Neural cell (in vitro differentiated cells): ENCODE data around the gene PTMS. TPM values are rescaled to one million over a fixed set of nuclear protein-coding genes. Genes with fewer than 3 reads are reported as not detected.

ENCODE experiments used
- H2AFZ ChIP-seq: fragments of 200-600, 300-800 bp; sonication (generic), shearing (Covaris generic); 2 replicates; pipeline ENCODE4 v1.6.0; 2014; ENCODE audit warnings: low read depth, mild to moderate bottlenecking, antibody characterized with exemption, low read length, moderate library complexity
- H3F3A ChIP-seq: fragments of 200-600 bp; shearing (Covaris generic); 2 replicates; pipeline ENCODE4 v1.6.1; 2016; ENCODE audit warnings: mild to moderate bottlenecking, moderate library complexity, mixed read lengths, antibody characterized with exemption, low read length; ENCODE audit not compliant: insufficient read depth, poor library complexity, severe bottlenecking
- H3K27ac ChIP-seq: fragments of 200-600, 300-800 bp; sonication (generic), shearing (Covaris generic); 2 replicates; pipeline ENCODE4 v1.5.1; 2014; ENCODE audit warnings: mild to moderate bottlenecking, low read length, moderate library complexity
- H3K27me3 ChIP-seq: fragments of 300-800, 200-600 bp; sonication (generic), shearing (Covaris generic); 2 replicates; pipeline ENCODE4 v1.6.0; 2014; ENCODE audit warnings: mild to moderate bottlenecking, low read depth, low read length, moderate library complexity; ENCODE audit not compliant: insufficient read depth
- H3K36me3 ChIP-seq: fragments of 300-800, 200-600 bp; sonication (generic), shearing (Covaris generic); 2 replicates; pipeline ENCODE4 v1.5.1; 2014; ENCODE audit warnings: mild to moderate bottlenecking, antibody characterized with exemption, low read length, moderate library complexity; ENCODE audit not compliant: insufficient read depth
- H3K4me2 ChIP-seq: fragments of 300-800, 200-600 bp; sonication (generic), shearing (Covaris generic); 2 replicates; pipeline ENCODE4 v1.6.0; 2014; ENCODE audit warnings: mild to moderate bottlenecking, low read length
- H3K4me3 ChIP-seq: fragments of 300-800, 200-600 bp; sonication (generic), shearing (Covaris generic); 2 replicates; pipeline ENCODE4 v1.5.1; 2014; ENCODE audit warnings: mild to moderate bottlenecking, low read length, moderate library complexity
- H3K79me2 ChIP-seq: fragments of 200-600 bp; shearing (Covaris generic); replicated peaks from 2 replicates; pipeline ENCODE4 v1.6.0; 2014; ENCODE audit warnings: mild to moderate bottlenecking, low read length, moderate library complexity; ENCODE audit not compliant: insufficient read depth
- H3K9ac ChIP-seq: fragments of 300-800, 200-600 bp; sonication (generic), shearing (Covaris generic); 2 replicates; pipeline ENCODE4 v1.6.1; 2016; ENCODE audit warnings: mild to moderate bottlenecking, low read length, mixed read lengths
- H3K9me2 ChIP-seq: fragments of 200-600 bp; shearing (Covaris generic); 2 replicates; pipeline ENCODE4 v1.6.1; 2016; ENCODE audit warnings: mild to moderate bottlenecking, low read length, mixed read lengths; ENCODE audit not compliant: insufficient read depth
- H3K9me3 ChIP-seq: fragments of 200-600, 300-800 bp; sonication (generic), shearing (Covaris generic); 2 replicates; pipeline ENCODE4 v1.6.1; 2016; ENCODE audit warnings: mild to moderate bottlenecking, mixed run types, low read length, moderate library complexity, mixed read lengths
- H4K20me1 ChIP-seq: fragments of 200-600 bp; shearing (Covaris generic); 2 replicates; pipeline ENCODE4 v1.6.1; 2016; ENCODE audit warnings: mild to moderate bottlenecking, mixed run types; ENCODE audit not compliant: insufficient read depth
- CTCF ChIP-seq: fragments of 450-650 bp; IDR thresholded peaks from 2 replicates; pipeline ENCODE4 v1.5.1; 2014; ENCODE audit warnings: antibody characterized with exemption, mild to moderate bottlenecking, moderate library complexity; ENCODE audit not compliant: poor library complexity, severe bottlenecking
- EP300 ChIP-seq: fragments of 450-650 bp; conservative IDR thresholded peaks from 2 replicates; pipeline ENCODE4 v1.6.1; 2014; ENCODE audit warnings: antibody characterized with exemption, mild to moderate bottlenecking, moderate library complexity; ENCODE audit not compliant: poor library complexity, severe bottlenecking
- MXI1 ChIP-seq: fragments of 450-650 bp; conservative IDR thresholded peaks from 2 replicates; pipeline ENCODE4 v1.6.1; 2014; ENCODE audit warnings: antibody characterized with exemption, mild to moderate bottlenecking; ENCODE audit not compliant: poor library complexity, severe bottlenecking
- POLR2AphosphoS5 ChIP-seq: IDR thresholded peaks from 2 replicates; pipeline ENCODE4 v1.6.1; 2012
- RAD21 ChIP-seq: fragments of 450-650 bp; conservative IDR thresholded peaks from 2 replicates; pipeline ENCODE4 v1.6.1; 2014; ENCODE audit warnings: antibody characterized with exemption, mild to moderate bottlenecking, moderate library complexity
- REST ChIP-seq: IDR thresholded peaks from 2 replicates; pipeline ENCODE4 v1.6.1; 2012; ENCODE audit warnings: borderline replicate concordance
- SMC3 ChIP-seq: fragments of 450-650 bp; conservative IDR thresholded peaks from 2 replicates; pipeline ENCODE4 v1.6.1; 2014; ENCODE audit warnings: antibody characterized with exemption, mild to moderate bottlenecking, moderate library complexity; ENCODE audit not compliant: poor library complexity
- TAF1 ChIP-seq: IDR thresholded peaks from 2 replicates; pipeline ENCODE4 v1.6.1; 2012; ENCODE audit warnings: low read depth
- polyA plus RNA-seq: library from polyadenylated mRNA; depleted of rRNA; stranded (reverse); fragments of >200 nt; gene quantifications from 2 replicates; pipeline ENCODE4 v1.2.3, GENCODE V29; 2014

The PTMS gene
- polyA plus RNA-seq, 1 donor from 2014 or later, result 557 TPM

- H3K9ac ChIP-seq, result peak within 1 kb of the TSS; percentile 100
- H3K9me2 ChIP-seq, result no peaks in the 10 kb centered on the region
- H3K4me3 ChIP-seq, result peak within 1 kb of the TSS; percentile 99
- peak within 1 kb of the TSS; percentile 77 for H2AFZ ChIP-seq
- peak within 1 kb of the TSS; percentile 100 for H3K27ac ChIP-seq
- no peaks in the 10 kb centered on the region for H3K9me3 ChIP-seq
- no peaks in the 10 kb centered on the region for H3K27me3 ChIP-seq
- peak within 1 kb of the TSS; percentile 97 for H3K4me2 ChIP-seq
- H3K79me2 ChIP-seq, result peaks cover 20% of the 10 kb centered on the region
- H3F3A ChIP-seq, result no peaks in the 10 kb centered on the region
- peak; percentile 62 for TF ChIP-seq MXI1
- peak; percentile 96 for TF ChIP-seq POLR2AphosphoS5
- TF ChIP-seq CTCF, result peak; percentile 99
- no peak for TF ChIP-seq TAF1
- TF ChIP-seq RAD21, result no peak
- peak; percentile 87 for TF ChIP-seq REST
- peak; percentile 38 for TF ChIP-seq EP300
- H4K20me1 ChIP-seq, result no peaks in the 10 kb centered on the region
- no peaks in the 10 kb centered on the region for H3K36me3 ChIP-seq
Observed at GRCh38 chr12:6752921-6753771, 13.0 kb upstream of the PTMS start, which contains the start of gene MLF2. TSS of gene MLF2 (minus strand) at chr12:6753141. CDS start at chr12:6752334, 807 bp downstream.

- Histone ChIP-seq H3K4me2 (peak overlapping the region; percentile 53), H3K36me3 (no peaks in the 10 kb centered on the region), H3K9me3 (no peaks in the 10 kb centered on the region), H3F3A (no peaks in the 10 kb centered on the region), H3K9me2 (no peaks in the 10 kb centered on the region), H2AFZ (no peak overlapping the region), H3K79me2 (peaks cover 20% of the 10 kb centered on the region), H4K20me1 (no peaks in the 10 kb centered on the region), H3K4me3 (peak overlapping the region; percentile 99), H3K27me3 (no peaks in the 10 kb centered on the region), H3K27ac (peak overlapping the region; percentile 100), H3K9ac (peak overlapping the region; percentile 100)
- peak; percentile 99 for TF ChIP-seq RAD21
- TF ChIP-seq MXI1, result no peak
- peak; percentile 99 for TF ChIP-seq SMC3
Observed at GRCh38 chr12:6753772-6754356, 12.3 kb upstream of the PTMS start.
